Tibial artery (tissue), 4 donors: Measurements from ENCODE around the gene SHISAL1.

Experiments used
- DNase-seq, 2 donors: peaks; one replicate each; pipeline ENCODE4 v3.0.0-alpha.2; 2019
- H3K27ac ChIP-seq, 2 donors: fragments of 200-600 bp; sonication (generic) in 1 of 2; 1 replicate in 1 of 2; 2 replicates in 1 of 2; pipeline ENCODE4 v1.5.1; 2018 to 2019; ENCODE audit warnings: mild to moderate bottlenecking in 1 of 2
- H3K27me3 ChIP-seq, 2 donors: fragments of 200-600 bp; sonication (generic) in 1 of 2; one replicate each; pipeline versions ENCODE4 v1.5.1 to v1.6.0; 2016 to 2019
- H3K36me3 ChIP-seq, 3 donors: fragments of 200-600 bp; sonication (generic) in 2 of 3; one replicate each; pipeline ENCODE4 v1.5.1; 2016 to 2019; ENCODE audit warnings: mild to moderate bottlenecking in 2 of 3
- H3K4me1 ChIP-seq, 4 donors: fragments of 200-600 bp; sonication (generic) in 2 of 4; 1 replicate in 3 of 4; 2 replicates in 1 of 4; pipeline ENCODE4 v1.5.1; 2016 to 2019
- H3K4me3 ChIP-seq, 2 donors: fragments of 200-600 bp; sonication (generic) in 1 of 2; 1 replicate in 1 of 2; 2 replicates in 1 of 2; pipeline ENCODE4 v1.5.1; 2018 to 2019; ENCODE audit warnings: mild to moderate bottlenecking in 2 of 2
- H3K9me3 ChIP-seq, 3 donors: fragments of 200-600 bp; sonication (generic) in 1 of 3; one replicate each; pipeline ENCODE4 v1.5.1; 2016 to 2019
- intact Hi-C: fragments of 100-400 bp; cut with DNase I; formaldehyde crosslinking; loops from one replicate; pipeline ENCODE4 v1.15.0; 2023; ENCODE audit warnings: low total_unique reads
- TF ChIP-seq, protein P1 (sequence below), 2 experiments: fragments of 200-600 bp in 1 of 2; fragments of 450-650 bp in 1 of 2; IDR thresholded peaks; one replicate each; pipeline ENCODE4 v1.5.1; 2017 to 2019; ENCODE audit warnings: antibody characterized with exemption in 2 of 2, mild to moderate bottlenecking in 1 of 2, moderate library complexity in 1 of 2

Gene SHISAL1

DNA sequence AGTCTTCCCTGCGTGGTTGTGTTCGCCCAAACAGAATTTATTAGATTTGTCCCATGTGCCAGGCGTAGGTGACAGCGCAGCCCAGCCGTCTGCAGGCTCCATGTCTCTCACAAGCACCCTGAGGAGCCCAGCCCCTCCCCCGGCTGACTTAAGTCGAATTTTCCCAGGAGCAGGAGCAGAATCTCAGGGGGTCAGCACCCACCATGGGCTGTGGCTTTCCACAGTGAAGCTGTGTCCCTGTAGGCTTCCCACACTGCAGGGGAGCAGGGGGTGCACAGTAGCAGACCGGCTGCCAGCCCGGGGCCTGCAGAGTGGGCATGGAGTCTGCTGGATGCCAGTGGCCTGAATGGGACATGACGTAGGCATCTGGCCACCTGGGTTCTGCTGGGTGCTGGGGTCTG lies 116.0 kb downstream of the SHISAL1 start:
- Histone ChIP-seq H3K27ac (no peak overlapping the region), H3K36me3 (no peaks in the 10 kb centered on the region), H3K4me1 (no peaks in the 10 kb centered on the region), H3K27me3 (peaks cover 0 to 41% of the 10 kb centered on the region in 2 donors), H3K9me3 (no peaks in the 10 kb centered on the region), H3K4me3 (no peak overlapping the region)
- TF ChIP-seq, protein P1, sequence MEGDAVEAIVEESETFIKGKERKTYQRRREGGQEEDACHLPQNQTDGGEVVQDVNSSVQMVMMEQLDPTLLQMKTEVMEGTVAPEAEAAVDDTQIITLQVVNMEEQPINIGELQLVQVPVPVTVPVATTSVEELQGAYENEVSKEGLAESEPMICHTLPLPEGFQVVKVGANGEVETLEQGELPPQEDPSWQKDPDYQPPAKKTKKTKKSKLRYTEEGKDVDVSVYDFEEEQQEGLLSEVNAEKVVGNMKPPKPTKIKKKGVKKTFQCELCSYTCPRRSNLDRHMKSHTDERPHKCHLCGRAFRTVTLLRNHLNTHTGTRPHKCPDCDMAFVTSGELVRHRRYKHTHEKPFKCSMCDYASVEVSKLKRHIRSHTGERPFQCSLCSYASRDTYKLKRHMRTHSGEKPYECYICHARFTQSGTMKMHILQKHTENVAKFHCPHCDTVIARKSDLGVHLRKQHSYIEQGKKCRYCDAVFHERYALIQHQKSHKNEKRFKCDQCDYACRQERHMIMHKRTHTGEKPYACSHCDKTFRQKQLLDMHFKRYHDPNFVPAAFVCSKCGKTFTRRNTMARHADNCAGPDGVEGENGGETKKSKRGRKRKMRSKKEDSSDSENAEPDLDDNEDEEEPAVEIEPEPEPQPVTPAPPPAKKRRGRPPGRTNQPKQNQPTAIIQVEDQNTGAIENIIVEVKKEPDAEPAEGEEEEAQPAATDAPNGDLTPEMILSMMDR (IDR thresholded peaks at IDR 0.05): no peak
- DNase-seq: no peak
- intact Hi-C loops: no loop called here

DNA sequence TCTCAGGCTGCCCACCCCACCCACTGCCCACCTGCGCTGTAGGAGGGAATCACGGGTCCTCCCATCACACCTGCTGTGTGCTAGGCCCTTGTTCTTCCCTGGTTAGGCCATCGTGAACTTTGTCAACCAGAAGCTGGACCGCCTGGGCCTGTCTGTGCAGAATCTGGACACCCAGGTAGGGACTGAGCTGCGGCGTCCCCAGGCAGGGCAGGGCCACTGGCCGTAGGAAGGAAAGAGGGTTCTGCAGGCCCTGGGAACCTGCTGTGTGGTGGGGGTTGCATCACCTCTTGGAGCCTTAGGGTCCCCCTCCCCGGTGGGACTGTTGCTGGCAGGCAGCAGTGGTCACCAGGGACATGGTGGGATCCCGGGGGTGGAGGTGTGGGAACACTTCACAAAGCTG lies 116.5 kb downstream of the SHISAL1 start:
- Histone ChIP-seq H3K4me1 (no peaks in the 10 kb centered on the region), H3K36me3 (no peaks in the 10 kb centered on the region), H3K27ac (no peak overlapping the region), H3K4me3 (no peak overlapping the region), H3K27me3 (peaks cover 0 to 40% of the 10 kb centered on the region in 2 donors), H3K9me3 (no peaks in the 10 kb centered on the region)
- no peak for DNase-seq
- intact Hi-C loops: no loop called here
- TF ChIP-seq, protein P1 (IDR thresholded peaks at IDR 0.05): no peak

DNA sequence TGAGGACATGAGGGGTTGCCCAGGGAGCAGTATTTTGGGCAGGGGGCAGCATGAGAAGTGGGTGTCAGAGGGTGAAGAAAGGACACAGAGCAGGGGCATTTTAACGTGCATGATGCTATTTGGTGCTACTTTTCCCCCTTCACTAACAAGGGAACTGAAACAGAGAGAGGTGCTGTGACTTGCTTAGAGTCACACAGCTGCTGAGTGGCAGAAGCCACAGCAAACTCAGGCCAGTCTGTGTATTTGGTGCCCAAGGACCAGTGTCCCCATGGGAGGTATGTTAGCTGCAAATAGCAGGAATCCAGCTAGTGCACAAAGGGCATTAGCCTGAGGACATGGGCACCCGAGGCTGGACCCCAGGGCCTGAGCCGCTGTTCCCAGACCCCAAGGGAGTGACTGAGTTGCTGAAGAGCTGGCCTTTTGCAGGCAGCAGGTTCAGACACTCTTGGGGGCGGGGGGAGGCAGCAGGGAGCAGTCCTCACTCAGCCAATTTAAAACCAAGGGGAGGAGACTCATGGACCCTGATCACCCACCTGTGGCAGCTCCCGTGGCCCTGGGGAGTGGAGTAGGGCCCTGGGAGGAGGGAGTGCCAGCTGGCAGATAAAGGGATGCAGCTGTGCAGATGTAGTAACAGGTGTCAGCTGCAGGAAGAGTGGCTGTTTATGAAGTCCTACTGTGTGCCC lies 117.4 kb downstream of the SHISAL1 start:
- intact Hi-C loops: no loop called here
- H3K27ac ChIP-seq: no peak overlapping the region
- no peaks in the 10 kb centered on the region for H3K9me3 ChIP-seq
- TF ChIP-seq, protein P1 (IDR thresholded peaks at IDR 0.05): no peak
- DNase-seq: no peak
- H3K4me1 ChIP-seq: no peaks in the 10 kb centered on the region
- peaks cover 0 to 31% of the 10 kb centered on the region in 2 donors for H3K27me3 ChIP-seq
- no peaks in the 10 kb centered on the region for H3K36me3 ChIP-seq
- H3K4me3 ChIP-seq: no peak overlapping the region

DNA sequence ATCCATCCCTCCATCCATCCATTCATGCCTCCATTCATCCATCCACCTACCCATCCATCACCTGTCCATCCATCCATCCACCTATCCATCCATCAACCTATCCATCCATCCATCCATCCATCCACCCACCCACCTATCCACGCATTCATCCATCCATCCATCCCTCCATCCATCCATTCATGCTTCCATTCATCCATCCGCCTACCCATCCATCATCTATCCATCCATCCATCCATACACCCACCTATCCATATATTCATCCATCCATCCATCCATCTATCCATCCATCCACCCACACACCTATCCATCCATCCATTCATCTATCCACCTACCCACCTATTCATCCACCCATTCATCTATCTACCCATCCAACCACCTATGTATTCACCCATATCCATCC lies 118.2 kb downstream of the SHISAL1 start:
- Histone ChIP-seq H3K9me3 (no peaks in the 10 kb centered on the region), H3K36me3 (no peaks in the 10 kb centered on the region), H3K4me1 (no peaks in the 10 kb centered on the region), H3K27me3 (peaks cover 0 to 23% of the 10 kb centered on the region in 2 donors), H3K4me3 (no peak overlapping the region), H3K27ac (no peak overlapping the region)
- no peak for DNase-seq
- intact Hi-C loops: no loop called here
- TF ChIP-seq, protein P1 (IDR thresholded peaks at IDR 0.05): no peak
